SK-N-SH treated with all-trans-retinoic acid at 6 μM for 48 hours (cell line): ENCODE results near the gene EPB41L2.

Experiments
- CSDC2 ChIP-seq: fragments of 250-450 bp; sonication (Bioruptor Pico); IDR thresholded peaks from 2 replicates; pipeline ENCODE4 v1.5.0; 2020; ENCODE audit warnings: mild to moderate bottlenecking, moderate library complexity
- ESRRG ChIP-seq: fragments of 250-450 bp; sonication (Bioruptor Pico); IDR thresholded peaks from 2 replicates; pipeline ENCODE4 v1.6.1; 2021; ENCODE audit warnings: mild to moderate bottlenecking
- GLIS3 ChIP-seq: fragments of 250-450 bp; sonication (Bioruptor Pico); IDR thresholded peaks from 2 replicates; pipeline ENCODE4 v1.5.0; 2020; ENCODE audit warnings: mild to moderate bottlenecking, moderate library complexity
- OSR1 ChIP-seq: fragments of 250-450 bp; sonication (Bioruptor Pico); IDR thresholded peaks from 2 replicates; pipeline ENCODE4 v1.8.0; 2022; ENCODE audit warnings: moderate library complexity, mild to moderate bottlenecking, inconsistent platforms
- POU6F1 ChIP-seq: fragments of 250-450 bp; sonication (Bioruptor Pico); IDR thresholded peaks from 2 replicates; pipeline ENCODE4 v1.8.0; 2021; ENCODE audit warnings: low read depth, mild to moderate bottlenecking, moderate library complexity, borderline replicate concordance
- PPARA ChIP-seq: fragments of 250-450 bp; sonication (Bioruptor Pico); IDR thresholded peaks from 2 replicates; pipeline ENCODE4 v1.5.0; 2020; ENCODE audit warnings: mild to moderate bottlenecking, borderline replicate concordance
- RARB ChIP-seq: fragments of 250-450 bp; sonication (Bioruptor Pico); IDR thresholded peaks from 2 replicates; pipeline ENCODE4 v1.8.0; 2021; ENCODE audit warnings: mild to moderate bottlenecking, moderate library complexity
- TCF4 ChIP-seq: fragments of 250-450 bp; sonication (Bioruptor Pico); IDR thresholded peaks from 2 replicates; pipeline ENCODE4 v1.8.0; 2021; ENCODE audit warnings: mild to moderate bottlenecking, moderate library complexity, borderline replicate concordance
- ZFP30 ChIP-seq: fragments of 450-650 bp; formaldehyde crosslinking; IDR thresholded peaks from 2 replicates; pipeline ENCODE4 v1.5.0; 2022; ENCODE audit warnings: mild to moderate bottlenecking, moderate library complexity
- ZNF565 ChIP-seq: fragments of 450-650 bp; formaldehyde crosslinking; conservative IDR thresholded peaks from 2 replicates; pipeline ENCODE4 v1.5.0; 2020; ENCODE audit warnings: low read depth, mild to moderate bottlenecking, moderate library complexity
- ZNF8 ChIP-seq: fragments of 450-650 bp; formaldehyde crosslinking; IDR thresholded peaks from 2 replicates; pipeline ENCODE4 v1.5.0; 2020; ENCODE audit warnings: mild to moderate bottlenecking, moderate library complexity
- TF ChIP-seq, protein P1 (sequence below): fragments of 250-450 bp; sonication (Bioruptor Pico); IDR thresholded peaks from 2 replicates; pipeline ENCODE4 v1.5.1; 2021; ENCODE audit warnings: mild to moderate bottlenecking, moderate library complexity
- TF ChIP-seq, protein P2 (sequence below): fragments of 250-450 bp; sonication (Bioruptor Pico); IDR thresholded peaks from 2 replicates; pipeline ENCODE4 v1.5.0; 2020; ENCODE audit warnings: mild to moderate bottlenecking, moderate library complexity

- TF ChIP-seq CSDC2 (CRISPR knock-in tag) (no peak), OSR1 (CRISPR knock-in tag) (no peak), PPARA (CRISPR knock-in tag) (no peak), ZNF8 (CRISPR knock-in tag) (no peak), POU6F1 (no peak), ZNF565 (CRISPR knock-in tag) (no peak), RARB (CRISPR knock-in tag) (no peak), ESRRG (CRISPR knock-in tag) (no peak), GLIS3 (CRISPR knock-in tag) (no peak), TCF4 (no peak), ZFP30 (CRISPR knock-in tag) (no peak)
- TF ChIP-seq, protein P1, sequence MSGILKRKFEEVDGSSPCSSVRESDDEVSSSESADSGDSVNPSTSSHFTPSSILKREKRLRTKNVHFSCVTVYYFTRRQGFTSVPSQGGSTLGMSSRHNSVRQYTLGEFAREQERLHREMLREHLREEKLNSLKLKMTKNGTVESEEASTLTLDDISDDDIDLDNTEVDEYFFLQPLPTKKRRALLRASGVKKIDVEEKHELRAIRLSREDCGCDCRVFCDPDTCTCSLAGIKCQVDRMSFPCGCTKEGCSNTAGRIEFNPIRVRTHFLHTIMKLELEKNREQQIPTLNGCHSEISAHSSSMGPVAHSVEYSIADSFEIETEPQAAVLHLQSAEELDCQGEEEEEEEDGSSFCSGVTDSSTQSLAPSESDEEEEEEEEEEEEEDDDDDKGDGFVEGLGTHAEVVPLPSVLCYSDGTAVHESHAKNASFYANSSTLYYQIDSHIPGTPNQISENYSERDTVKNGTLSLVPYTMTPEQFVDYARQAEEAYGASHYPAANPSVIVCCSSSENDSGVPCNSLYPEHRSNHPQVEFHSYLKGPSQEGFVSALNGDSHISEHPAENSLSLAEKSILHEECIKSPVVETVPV (CRISPR knock-in tag) = no peak
- TF ChIP-seq, protein P2, sequence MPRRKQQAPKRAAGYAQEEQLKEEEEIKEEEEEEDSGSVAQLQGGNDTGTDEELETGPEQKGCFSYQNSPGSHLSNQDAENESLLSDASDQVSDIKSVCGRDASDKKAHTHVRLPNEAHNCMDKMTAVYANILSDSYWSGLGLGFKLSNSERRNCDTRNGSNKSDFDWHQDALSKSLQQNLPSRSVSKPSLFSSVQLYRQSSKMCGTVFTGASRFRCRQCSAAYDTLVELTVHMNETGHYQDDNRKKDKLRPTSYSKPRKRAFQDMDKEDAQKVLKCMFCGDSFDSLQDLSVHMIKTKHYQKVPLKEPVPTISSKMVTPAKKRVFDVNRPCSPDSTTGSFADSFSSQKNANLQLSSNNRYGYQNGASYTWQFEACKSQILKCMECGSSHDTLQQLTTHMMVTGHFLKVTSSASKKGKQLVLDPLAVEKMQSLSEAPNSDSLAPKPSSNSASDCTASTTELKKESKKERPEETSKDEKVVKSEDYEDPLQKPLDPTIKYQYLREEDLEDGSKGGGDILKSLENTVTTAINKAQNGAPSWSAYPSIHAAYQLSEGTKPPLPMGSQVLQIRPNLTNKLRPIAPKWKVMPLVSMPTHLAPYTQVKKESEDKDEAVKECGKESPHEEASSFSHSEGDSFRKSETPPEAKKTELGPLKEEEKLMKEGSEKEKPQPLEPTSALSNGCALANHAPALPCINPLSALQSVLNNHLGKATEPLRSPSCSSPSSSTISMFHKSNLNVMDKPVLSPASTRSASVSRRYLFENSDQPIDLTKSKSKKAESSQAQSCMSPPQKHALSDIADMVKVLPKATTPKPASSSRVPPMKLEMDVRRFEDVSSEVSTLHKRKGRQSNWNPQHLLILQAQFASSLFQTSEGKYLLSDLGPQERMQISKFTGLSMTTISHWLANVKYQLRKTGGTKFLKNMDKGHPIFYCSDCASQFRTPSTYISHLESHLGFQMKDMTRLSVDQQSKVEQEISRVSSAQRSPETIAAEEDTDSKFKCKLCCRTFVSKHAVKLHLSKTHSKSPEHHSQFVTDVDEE = no peak
Observed at GRCh38 chr6:131096786-131097185, 33.7 kb upstream of the EPB41L2 start.
